ENCODE data around the gene RALBP1. TPM values are rescaled to one million over a fixed set of nuclear protein-coding genes. Genes with fewer than 3 reads are reported as not detected.
"Not testable (repeated sequence)": the region's sequence is repeated elsewhere in the genome, so short reads cannot be mapped to it uniquely, and the experiment has no call there.

RALBP1 gene
- 10 to 100 TPM; 31.0 to 49.2 (median 41.7) TPM for polyA plus RNA-seq (ENCODE audit: low read depth in 6 of 6)

GRCh38 chr18:9474983-9475642, at the start of gene RALBP1:
RALBP1 (plus strand) TSS chr18:9475513; CDS start chr18:9513046, 37,533 bp downstream.
- peak within 1 kb of the TSS; percentile 95 to 99 (median 98) for H3K4me3 Mint-ChIP-seq
- ATAC-seq (ENCODE audit: low read depth in 2 of 2) (peak; percentile 97 to 98), DNase-seq (peak; percentile 98)
- peaks cover 5 to 9% of the 10 kb centered on the region in 2 donors for H3K36me3 Mint-ChIP-seq
- H3K9me3 Mint-ChIP-seq: peaks cover 0 to 6% (median 0%) of the 10 kb centered on the region in 7 donors
- H3K4me1 Mint-ChIP-seq: peaks cover 28 to 40% (median 30%) of the 10 kb centered on the region in 3 donors
- H3K27me3 Mint-ChIP-seq: peaks cover 4 to 15% (median 12%) of the 10 kb centered on the region in 3 donors
- H3K27ac Mint-ChIP-seq: peak within 1 kb of the TSS; percentile 94 to 99 (median 96)

GRCh38 chr18:9426753-9427152, 48.6 kb upstream of the RALBP1 start:
- no peaks in the 10 kb centered on the region for H3K4me1 Mint-ChIP-seq
- H3K4me3 Mint-ChIP-seq: no peak overlapping the region
- peaks cover 0 to 5% of the 10 kb centered on the region in 2 donors for H3K36me3 Mint-ChIP-seq
- H3K27me3 Mint-ChIP-seq: no peaks in the 10 kb centered on the region
- ATAC-seq (ENCODE audit: low read depth in 2 of 2) (no peak), DNase-seq (no peak)
- peaks cover 0 to 6% (median 0%) of the 10 kb centered on the region in 7 donors for H3K9me3 Mint-ChIP-seq
- no peak overlapping the region for H3K27ac Mint-ChIP-seq

GRCh38 chr18:9428301-9428706, 47.0 kb upstream of the RALBP1 start:
- H3K27me3 Mint-ChIP-seq: no peaks in the 10 kb centered on the region
- no peak overlapping the region for H3K27ac Mint-ChIP-seq
- H3K36me3 Mint-ChIP-seq: peaks cover 0 to 5% of the 10 kb centered on the region in 2 donors
- DNase-seq: no peak
- H3K9me3 Mint-ChIP-seq: peaks cover 0 to 6% (median 1%) of the 10 kb centered on the region in 7 donors
- H3K4me1 Mint-ChIP-seq: peaks cover 2 to 3% (median 2%) of the 10 kb centered on the region in 3 donors
- no peak for ATAC-seq (ENCODE audit: low read depth in 2 of 2)
- no peak overlapping the region for H3K4me3 Mint-ChIP-seq

DNA sequence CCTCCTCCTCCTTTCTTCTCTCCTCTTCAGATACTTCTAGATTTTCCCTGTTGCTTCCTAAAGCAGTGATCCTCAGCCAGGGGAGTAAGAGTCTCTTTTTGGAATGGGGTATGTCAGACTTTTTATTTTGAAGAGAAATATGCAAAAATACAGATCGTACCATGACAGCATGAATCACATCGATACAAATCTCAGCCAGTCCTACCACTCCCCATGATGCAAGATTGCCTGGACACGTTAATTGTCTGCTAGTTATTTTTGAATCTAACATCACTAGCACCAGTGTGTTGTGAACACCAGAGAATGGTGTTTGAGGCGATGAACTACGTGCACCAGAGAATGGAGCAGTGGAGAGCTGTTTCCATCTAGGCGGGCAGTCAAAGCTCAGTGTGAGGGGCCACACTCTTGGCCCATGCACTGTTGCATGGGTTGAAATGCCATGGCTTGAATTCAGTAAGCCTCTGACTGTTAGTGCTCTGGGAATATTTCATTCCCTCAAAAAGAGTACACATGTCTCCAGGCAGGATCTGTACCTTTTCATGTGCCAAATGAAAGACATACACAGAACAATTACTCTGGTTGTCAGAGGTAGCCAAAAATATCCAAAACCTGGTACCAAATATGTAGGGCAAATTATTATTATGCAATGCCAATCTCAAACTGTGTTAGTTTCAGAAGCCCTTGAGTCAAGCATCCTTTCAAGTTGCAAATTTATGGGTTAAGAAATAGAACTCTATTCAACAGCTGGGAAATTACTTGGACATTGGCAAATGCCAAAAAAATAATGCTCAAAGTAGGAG, 46.3 kb upstream of the RALBP1 start:
- Mint-ChIP-seq H3K4me3 (no peak overlapping the region), H3K36me3 (peaks cover 0 to 5% of the 10 kb centered on the region in 2 donors), H3K4me1 (peaks cover 9 to 11% (median 10%) of the 10 kb centered on the region in 3 donors), H3K27me3 (no peaks in the 10 kb centered on the region), H3K9me3 (peaks cover 0 to 6% (median 4%) of the 10 kb centered on the region in 7 donors), H3K27ac (no peak overlapping the region)
- ATAC-seq (ENCODE audit: low read depth in 2 of 2) (no peak), DNase-seq (no peak)

- Mint-ChIP-seq H3K36me3 (peaks cover 0 to 5% of the 10 kb centered on the region in 2 donors), H3K27me3 (no peaks in the 10 kb centered on the region), H3K4me1 (peaks cover 9 to 16% (median 14%) of the 10 kb centered on the region in 3 donors), H3K4me3 (no peak overlapping the region), H3K9me3 (peaks cover 0 to 6% (median 4%) of the 10 kb centered on the region in 7 donors), H3K27ac (no peak overlapping the region)
- no peak for ATAC-seq (ENCODE audit: low read depth in 2 of 2)
- DNase-seq: no peak
Observed at GRCh38 chr18:9429662-9429993, 45.7 kb upstream of the RALBP1 start.

- not testable (repeated sequence) for H3K27ac Mint-ChIP-seq; ATAC-seq (ENCODE audit: low read depth in 2 of 2); H3K4me3 Mint-ChIP-seq; DNase-seq; H3K36me3 Mint-ChIP-seq; H3K9me3 Mint-ChIP-seq; H3K27me3 Mint-ChIP-seq
- peaks cover 9 to 19% (median 16%) of the 10 kb centered on the region in 3 donors for H3K4me1 Mint-ChIP-seq
Observed at GRCh38 chr18:9430315-9430714, 45.0 kb upstream of the RALBP1 start.

DNA sequence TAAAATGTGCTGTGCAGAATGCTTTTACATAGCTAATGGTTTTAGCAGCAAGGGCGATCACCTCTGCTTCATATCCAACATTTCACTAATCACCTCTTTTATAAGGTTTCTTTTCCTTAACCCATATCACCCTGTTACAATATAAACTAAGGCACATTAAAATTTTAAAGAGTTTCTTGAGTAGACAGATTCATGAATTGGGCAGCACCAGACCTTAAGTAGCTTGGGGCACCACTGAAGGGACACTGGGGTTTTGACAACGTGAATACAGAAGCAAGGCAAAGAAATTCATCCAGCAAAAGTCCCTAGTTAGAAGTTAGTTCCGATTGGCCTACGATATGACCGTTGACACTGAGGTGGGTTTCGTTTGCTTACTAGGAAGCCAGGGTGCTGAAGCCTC, 44.0 kb upstream of the RALBP1 start:
- no peak overlapping the region for H3K27ac Mint-ChIP-seq
- ATAC-seq (ENCODE audit: low read depth in 2 of 2): no peak
- DNase-seq: no peak
- H3K36me3 Mint-ChIP-seq: peaks cover 0 to 5% of the 10 kb centered on the region in 2 donors
- H3K9me3 Mint-ChIP-seq: peaks cover 0 to 6% (median 4%) of the 10 kb centered on the region in 7 donors
- peaks cover 9 to 19% (median 16%) of the 10 kb centered on the region in 3 donors for H3K4me1 Mint-ChIP-seq
- no peaks in the 10 kb centered on the region for H3K27me3 Mint-ChIP-seq
- peak overlapping the region in 1 of 8 donors; percentile 6 for H3K4me3 Mint-ChIP-seq

DNA sequence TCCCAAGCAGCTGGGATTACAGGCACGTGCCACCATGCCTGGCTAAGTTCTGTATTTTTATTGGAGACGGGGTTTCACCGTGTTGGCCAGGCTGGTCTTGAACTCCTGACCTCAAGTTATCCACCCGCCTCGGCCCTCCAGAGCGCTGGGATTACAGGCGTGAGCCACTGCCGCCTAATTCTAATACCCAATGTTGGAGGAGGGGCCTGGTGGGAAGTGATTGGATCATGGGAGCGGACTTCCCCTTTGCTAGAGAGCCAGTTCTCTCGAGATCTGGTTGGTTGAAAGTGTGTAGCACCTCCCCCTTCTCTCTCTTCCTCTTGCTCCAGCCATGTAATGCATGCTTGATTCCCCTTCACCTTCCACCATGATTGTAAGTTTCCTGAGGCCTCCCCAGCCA, 42.2 kb upstream of the RALBP1 start:
- not testable (repeated sequence) for DNase-seq; H3K9me3 Mint-ChIP-seq; H3K27me3 Mint-ChIP-seq; H3K36me3 Mint-ChIP-seq; ATAC-seq (ENCODE audit: low read depth in 2 of 2)
- Mint-ChIP-seq H3K4me1 (peaks cover 9 to 19% (median 16%) of the 10 kb centered on the region in 3 donors), H3K27ac (peak overlapping the region in 1 of 6 donors; percentile 93), H3K4me3 (peak overlapping the region in 4 of 8 donors; percentile 22 to 81 (median 54))

DNA sequence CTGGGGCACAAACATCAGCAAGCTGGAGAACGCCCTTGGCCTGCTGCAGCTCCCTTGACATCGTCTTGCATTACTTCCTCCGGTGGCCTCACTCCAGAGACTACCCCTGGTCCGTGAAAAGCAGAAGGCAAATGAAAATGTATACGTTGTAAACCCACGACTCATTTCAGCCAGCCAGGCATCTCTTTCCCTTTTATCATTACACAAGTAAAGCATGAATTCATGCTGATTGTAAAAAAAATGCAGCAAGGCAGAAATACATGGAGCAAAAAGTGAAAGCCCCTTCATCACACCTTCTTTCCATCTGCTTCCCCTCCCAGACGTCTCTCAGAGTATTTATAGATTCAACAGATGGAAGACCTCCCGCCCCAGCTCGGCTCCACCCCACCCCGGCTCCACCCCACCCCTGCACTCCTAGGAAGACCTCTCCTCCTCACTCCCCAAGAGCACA, 41.6 kb upstream of the RALBP1 start:
- Mint-ChIP-seq H3K4me1 (peaks cover 9 to 19% (median 16%) of the 10 kb centered on the region in 3 donors), H3K4me3 (peak overlapping the region in 7 of 8 donors; percentile 31 to 81 (median 64)), H3K36me3 (peaks cover 0 to 5% of the 10 kb centered on the region in 2 donors), H3K27ac (peak overlapping the region in 1 of 6 donors; percentile 93), H3K9me3 (peaks cover 0 to 6% (median 4%) of the 10 kb centered on the region in 7 donors), H3K27me3 (no peaks in the 10 kb centered on the region)
- no peak for ATAC-seq (ENCODE audit: low read depth in 2 of 2)
- DNase-seq: no peak

GRCh38 chr18:9434122-9434701, 41.1 kb upstream of the RALBP1 start:
- peak overlapping the region in 7 of 8 donors; percentile 12 to 71 (median 37) for H3K4me3 Mint-ChIP-seq
- ATAC-seq (ENCODE audit: low read depth in 2 of 2) (no peak), DNase-seq (no peak)
- H3K36me3 Mint-ChIP-seq: peaks cover 0 to 5% of the 10 kb centered on the region in 2 donors
- peaks cover 0 to 6% (median 4%) of the 10 kb centered on the region in 7 donors for H3K9me3 Mint-ChIP-seq
- no peaks in the 10 kb centered on the region for H3K27me3 Mint-ChIP-seq
- peaks cover 9 to 19% (median 16%) of the 10 kb centered on the region in 3 donors for H3K4me1 Mint-ChIP-seq
- H3K27ac Mint-ChIP-seq: peak overlapping the region in 3 of 6 donors; percentile 28 to 73 (median 54)

DNA sequence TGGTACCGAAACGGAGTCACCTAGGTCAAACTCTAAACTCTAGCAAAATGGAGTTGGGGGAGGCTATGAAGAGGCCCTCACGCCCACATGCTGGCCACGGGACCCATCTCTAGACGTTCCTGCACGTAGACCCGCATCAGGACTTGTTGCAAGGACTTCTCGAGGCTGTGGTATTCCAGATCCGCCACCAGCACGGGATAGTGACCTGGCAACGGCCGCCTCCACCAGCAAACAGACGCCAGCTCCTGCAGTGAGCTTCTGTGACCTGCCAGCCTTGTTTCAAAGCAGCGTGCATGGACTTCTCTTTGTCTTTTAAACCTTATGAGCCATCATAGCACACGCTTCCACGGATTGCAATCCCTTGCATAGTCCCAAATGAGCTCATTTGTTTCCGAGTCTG, 40.3 kb upstream of the RALBP1 start:
- Mint-ChIP-seq H3K9me3 (peaks cover 0 to 6% (median 4%) of the 10 kb centered on the region in 7 donors), H3K36me3 (peaks cover 0 to 5% of the 10 kb centered on the region in 2 donors), H3K27ac (peak overlapping the region in 1 of 6 donors; percentile 42), H3K4me3 (peak overlapping the region in 3 of 8 donors; percentile 21 to 69 (median 57)), H3K27me3 (no peaks in the 10 kb centered on the region), H3K4me1 (peaks cover 9 to 19% (median 16%) of the 10 kb centered on the region in 3 donors)
- DNase-seq (no peak), ATAC-seq (ENCODE audit: low read depth in 2 of 2) (no peak)

DNA sequence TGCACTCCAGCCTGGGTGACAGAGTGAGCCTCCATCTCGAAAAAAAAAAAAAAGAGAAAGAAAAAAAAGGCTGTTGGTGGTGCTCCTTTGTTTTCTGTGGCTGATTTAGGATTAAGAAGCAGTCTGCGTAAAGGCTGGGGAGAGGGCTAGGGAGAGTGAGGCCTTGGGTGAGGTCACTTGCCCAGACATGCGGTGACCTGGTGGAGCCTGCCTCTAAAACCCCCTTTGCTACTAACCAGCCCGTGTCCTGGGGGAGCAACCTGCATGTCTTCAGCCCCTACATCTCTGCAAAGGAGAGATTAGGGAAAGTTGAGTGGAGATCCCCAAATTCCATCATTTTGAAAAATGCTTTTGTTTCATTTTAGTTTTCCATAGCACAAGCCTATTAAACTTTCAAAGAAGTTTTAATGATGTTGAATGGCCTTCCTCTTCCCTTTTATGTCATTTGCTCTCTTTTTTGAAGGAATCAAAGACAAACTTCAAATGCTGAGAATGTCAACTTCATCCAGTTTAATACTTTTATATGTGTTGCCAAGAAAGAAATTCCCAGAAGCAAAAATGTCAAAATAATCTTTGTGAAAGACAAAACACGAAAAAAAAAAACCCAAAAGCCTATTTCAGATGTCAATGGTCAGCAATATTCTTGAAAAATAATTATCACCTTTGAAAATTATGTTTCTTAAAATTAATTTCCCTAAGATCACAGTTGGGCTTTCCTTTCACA, 38.9 kb upstream of the RALBP1 start:
- Mint-ChIP-seq H3K9me3 (peaks cover 0 to 6% (median 3%) of the 10 kb centered on the region in 7 donors), H3K36me3 (no peaks in the 10 kb centered on the region), H3K4me3 (no peak overlapping the region), H3K27me3 (no peaks in the 10 kb centered on the region), H3K4me1 (peaks cover 9 to 19% (median 16%) of the 10 kb centered on the region in 3 donors), H3K27ac (no peak overlapping the region)
- DNase-seq (no peak), ATAC-seq (ENCODE audit: low read depth in 2 of 2) (no peak)

Measured in naive B cell (primary cell).